HEK293 (cell line): Measurements from ENCODE around the gene SORD.

Experiments
- CTCF ChIA-PET: fragments of 350-600 bp; formaldehyde crosslinking; extraction: SDS; loops from one replicate; lab custom pipeline; 2021; ENCODE audit warnings: antibody characterized with exemption; lab: Yijun Ruan, JAX
- POLR2A ChIA-PET: fragments of 300-600 bp; formaldehyde crosslinking; extraction: SDS; loops from one replicate; lab custom pipeline; 2020; ENCODE audit warnings: antibody characterized with exemption, inconsistent platforms; lab: Yijun Ruan, JAX
- H3K27ac ChIP-seq: fragments of 200-500 bp; sonication (Bioruptor generic); 2 replicates; pipeline ENCODE4 v1.5.1; 2014; ENCODE audit warnings: low read depth, low read length, control low read depth, inconsistent platforms; ENCODE audit errors: extremely low read depth
- H3K36me3 ChIP-seq, 2 experiments: fragments of 200-500 bp in 1 of 2; sonication (Bioruptor generic) in 1 of 2; 1 replicate in 1 of 2; 2 replicates in 1 of 2; pipeline ENCODE4 v1.5.1; 2014 to 2017; ENCODE audit warnings: inconsistent platforms in 2 of 2, low read length in 2 of 2; ENCODE audit not compliant: control insufficient read depth in 2 of 2, insufficient read depth in 1 of 2
- H3K4me1 ChIP-seq: fragments of 200-500 bp; sonication (Bioruptor generic); 2 replicates; pipeline ENCODE4 v1.5.1; 2014; ENCODE audit warnings: mild to moderate bottlenecking, low read length, inconsistent platforms; ENCODE audit not compliant: control insufficient read depth, insufficient read depth
- H3K4me3 ChIP-seq: 2 replicates; pipeline ENCODE4 v1.5.1; 2011; ENCODE audit warnings: low read depth, mild to moderate bottlenecking, control low read depth, low read length, moderate library complexity
- H3K9me3 ChIP-seq: fragments of 200-500 bp; sonication (Bioruptor generic); 2 replicates; pipeline ENCODE4 v1.5.1; 2014; ENCODE audit warnings: low read depth, low read length, inconsistent platforms; ENCODE audit not compliant: control insufficient read depth, insufficient read depth
- KLF1 ChIP-seq: fragments of 450-650 bp; formaldehyde crosslinking; IDR thresholded peaks from 2 replicates; pipeline ENCODE4 v1.5.1; 2016; ENCODE audit warnings: missing biosample characterization, missing genetic modification characterization
- PRDM1 ChIP-seq: fragments of 450-650 bp; formaldehyde crosslinking; IDR thresholded peaks from 2 replicates; pipeline ENCODE4; 2016; ENCODE audit warnings: missing biosample characterization, missing genetic modification characterization
- REST ChIP-seq: fragments of 450-650 bp; formaldehyde crosslinking; IDR thresholded peaks from 2 replicates; pipeline ENCODE4 v1.5.1; 2016; ENCODE audit warnings: missing biosample characterization, missing genetic modification characterization
- SCRT1 ChIP-seq: fragments of 450-650 bp; formaldehyde crosslinking; IDR thresholded peaks from 2 replicates; pipeline ENCODE4 v1.5.1; 2016; ENCODE audit warnings: missing biosample characterization, missing genetic modification characterization, borderline replicate concordance
- SP3 ChIP-seq: fragments of 450-650 bp; formaldehyde crosslinking; IDR thresholded peaks from 2 replicates; pipeline ENCODE4 v1.5.1; 2016; ENCODE audit warnings: missing biosample characterization, missing genetic modification characterization
- TCF7L2 ChIP-seq: IDR thresholded peaks from 2 replicates; pipeline ENCODE4 v1.6.1; 2011; ENCODE audit warnings: low read depth, mild to moderate bottlenecking, inconsistent platforms, low read length, moderate library complexity, borderline replicate concordance
- TSHZ1 ChIP-seq: fragments of 450-650 bp; formaldehyde crosslinking; IDR thresholded peaks from 2 replicates; pipeline ENCODE4 v1.5.1; 2016; ENCODE audit warnings: missing biosample characterization, missing genetic modification characterization, borderline replicate concordance
- YY1 ChIP-seq: fragments of 450-650 bp; formaldehyde crosslinking; IDR thresholded peaks from 2 replicates; pipeline ENCODE4 v1.5.1; 2018; ENCODE audit warnings: missing biosample characterization, missing genetic modification characterization
- ZNF114 ChIP-seq: fragments of 450-650 bp; formaldehyde crosslinking; IDR thresholded peaks from 2 replicates; pipeline ENCODE4 v1.5.0; 2017; ENCODE audit warnings: missing biosample characterization, missing genetic modification characterization
- ZNF138 ChIP-seq: fragments of 450-650 bp; formaldehyde crosslinking; IDR thresholded peaks from 2 replicates; pipeline ENCODE4 v1.5.1; 2016; ENCODE audit warnings: missing biosample characterization, missing genetic modification characterization, borderline replicate concordance
- ZNF292 ChIP-seq: fragments of 450-650 bp; formaldehyde crosslinking; IDR thresholded peaks from 2 replicates; pipeline ENCODE4 v1.5.1; 2016; ENCODE audit warnings: low read depth, missing biosample characterization, missing genetic modification characterization, borderline replicate concordance
- ZNF404 ChIP-seq: fragments of 450-650 bp; formaldehyde crosslinking; IDR thresholded peaks from 2 replicates; pipeline ENCODE4 v1.5.1; 2017; ENCODE audit warnings: missing biosample characterization, missing genetic modification characterization
- ZNF521 ChIP-seq: fragments of 450-650 bp; formaldehyde crosslinking; IDR thresholded peaks from 2 replicates; pipeline ENCODE4 v1.5.1; 2017; ENCODE audit warnings: missing biosample characterization, mild to moderate bottlenecking, missing genetic modification characterization
- ZNF600 ChIP-seq: fragments of 450-650 bp; formaldehyde crosslinking; IDR thresholded peaks from 2 replicates; pipeline ENCODE4 v1.5.1; 2016; ENCODE audit warnings: missing biosample characterization, missing genetic modification characterization
- ZNF701 ChIP-seq: fragments of 450-650 bp; formaldehyde crosslinking; IDR thresholded peaks from 2 replicates; pipeline ENCODE4 v1.5.1; 2016; ENCODE audit warnings: missing biosample characterization, missing genetic modification characterization
- TF ChIP-seq, protein P1 (sequence below): fragments of 450-650 bp; formaldehyde crosslinking; IDR thresholded peaks from 2 replicates; pipeline ENCODE4 v1.5.1; 2016; ENCODE audit warnings: missing biosample characterization, missing genetic modification characterization

The SORD gene

DNA sequence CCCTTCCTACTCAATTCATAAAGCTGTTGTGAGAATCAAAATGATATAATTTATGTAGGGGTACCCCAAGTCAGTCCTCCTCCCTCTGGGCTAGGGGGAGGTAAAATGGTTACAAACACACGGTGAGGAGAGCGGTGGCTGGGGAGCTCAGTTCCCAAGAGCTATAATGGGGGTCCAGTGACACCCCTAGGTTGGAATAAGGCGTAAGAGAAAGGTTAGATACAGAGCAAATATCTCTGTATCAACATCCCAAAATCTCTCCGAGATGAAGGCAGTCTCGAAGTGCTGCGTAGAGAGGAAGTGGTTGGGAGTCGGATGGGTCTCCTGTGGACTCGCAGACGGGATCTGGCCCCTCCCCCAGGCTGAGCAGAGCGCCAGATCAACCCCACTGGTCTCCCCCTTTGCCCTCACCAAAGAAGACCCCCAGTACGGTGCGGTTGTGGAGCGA lies 89.2 kb downstream of the SORD start:
- no peaks in the 10 kb centered on the region for H3K4me1 ChIP-seq
- no peak for TF ChIP-seq SCRT1 (tag by site-specific recombination)
- no peak for TF ChIP-seq TCF7L2
- no peak for TF ChIP-seq ZNF138 (tag by site-specific recombination)
- TF ChIP-seq ZNF600, result no peak
- no peak for TF ChIP-seq KLF1 (tag by site-specific recombination)
- TF ChIP-seq ZNF521 (tag by site-specific recombination), result no peak
- TF ChIP-seq ZNF292 (tag by site-specific recombination), result no peak
- TF ChIP-seq ZNF404 (tag by site-specific recombination), result no peak
- TF ChIP-seq ZNF701, result no peak
- TF ChIP-seq YY1 (tag by site-specific recombination), result no peak
- no peak for TF ChIP-seq SP3 (tag by site-specific recombination)
- no peak for TF ChIP-seq ZNF114 (tag by site-specific recombination)
- TF ChIP-seq PRDM1 (tag by site-specific recombination), result no peak
- TF ChIP-seq, protein P1, sequence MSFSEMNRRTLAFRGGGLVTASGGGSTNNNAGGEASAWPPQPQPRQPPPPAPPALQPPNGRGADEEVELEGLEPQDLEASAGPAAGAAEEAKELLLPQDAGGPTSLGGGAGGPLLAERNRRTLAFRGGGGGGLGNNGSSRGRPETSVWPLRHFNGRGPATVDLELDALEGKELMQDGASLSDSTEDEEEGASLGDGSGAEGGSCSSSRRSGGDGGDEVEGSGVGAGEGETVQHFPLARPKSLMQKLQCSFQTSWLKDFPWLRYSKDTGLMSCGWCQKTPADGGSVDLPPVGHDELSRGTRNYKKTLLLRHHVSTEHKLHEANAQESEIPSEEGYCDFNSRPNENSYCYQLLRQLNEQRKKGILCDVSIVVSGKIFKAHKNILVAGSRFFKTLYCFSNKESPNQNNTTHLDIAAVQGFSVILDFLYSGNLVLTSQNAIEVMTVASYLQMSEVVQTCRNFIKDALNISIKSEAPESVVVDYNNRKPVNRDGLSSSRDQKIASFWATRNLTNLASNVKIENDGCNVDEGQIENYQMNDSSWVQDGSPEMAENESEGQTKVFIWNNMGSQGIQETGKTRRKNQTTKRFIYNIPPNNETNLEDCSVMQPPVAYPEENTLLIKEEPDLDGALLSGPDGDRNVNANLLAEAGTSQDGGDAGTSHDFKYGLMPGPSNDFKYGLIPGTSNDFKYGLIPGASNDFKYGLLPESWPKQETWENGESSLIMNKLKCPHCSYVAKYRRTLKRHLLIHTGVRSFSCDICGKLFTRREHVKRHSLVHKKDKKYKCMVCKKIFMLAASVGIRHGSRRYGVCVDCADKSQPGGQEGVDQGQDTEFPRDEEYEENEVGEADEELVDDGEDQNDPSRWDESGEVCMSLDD, result no peak
- TF ChIP-seq REST (tag by site-specific recombination), result no peak
- no peak for TF ChIP-seq TSHZ1 (tag by site-specific recombination)
- TF ChIP-seq, all 188 proteins: peak for 0
- CTCF ChIA-PET, result interaction anchor here (0.6 to 1.3 kb wide), 2 partner anchors 51 to 518 kb away, joined by 4 read pairs; no protein-coding TSS in a partner anchor
- Histone ChIP-seq H3K4me3 (peak overlapping the region; percentile 12; the same call in 1 of the 2 replicates), H3K27ac (no peak overlapping the region), H3K9me3 (no peaks in the 10 kb centered on the region), H3K36me3 (no peaks in the 10 kb centered on the region)
- POLR2A ChIA-PET, result no interaction called here
